ENCODE measurements around the gene ADAM33. TPM values are rescaled to one million over a fixed set of nuclear protein-coding genes. Genes with fewer than 3 reads are reported as not detected.

ADAM33 gene
- total RNA-seq, 2 experiments from 2014 or later: not detected

- ChIA-PET CTCF (no interaction called here), POLR2A (no interaction called here)
- no peaks in the 10 kb centered on the region for H3K36me3 Mint-ChIP-seq (ENCODE audit: low read depth)
- no peaks in the 10 kb centered on the region for H3K36me3 ChIP-seq (ENCODE audit: insufficient read depth, low read length)
- H3K9me3 Mint-ChIP-seq: no peaks in the 10 kb centered on the region
- H3K27ac Mint-ChIP-seq: no peak overlapping the region
- H3K4me3 Mint-ChIP-seq: no peak overlapping the region
- H3K9me3 ChIP-seq (ENCODE audit: control insufficient read depth in 1 of 2, insufficient read depth in 1 of 2, low read length in 2 of 2): peaks cover 0 to 21% of the 10 kb centered on the region in 2 experiments
- H3K4me1 Mint-ChIP-seq (ENCODE audit: low read depth): peaks cover 18% of the 10 kb centered on the region
- ATAC-seq (ENCODE audit: poor library complexity): no peak
- no peak overlapping the region for H3K4me3 ChIP-seq (ENCODE audit: low read length)
- intact Hi-C loops (cut with DNase I, micrococcal nuclease): no loop called here
- peaks cover 41% of the 10 kb centered on the region for H3K27me3 Mint-ChIP-seq
- no peak overlapping the region for H3K27ac ChIP-seq (ENCODE audit: low read depth in 1 of 2, low read length in 2 of 2)
- no peak for DNase-seq
- H3K4me1 ChIP-seq (ENCODE audit: insufficient read depth, low read length): peaks cover 24% of the 10 kb centered on the region
- TF ChIP-seq, protein P1, sequence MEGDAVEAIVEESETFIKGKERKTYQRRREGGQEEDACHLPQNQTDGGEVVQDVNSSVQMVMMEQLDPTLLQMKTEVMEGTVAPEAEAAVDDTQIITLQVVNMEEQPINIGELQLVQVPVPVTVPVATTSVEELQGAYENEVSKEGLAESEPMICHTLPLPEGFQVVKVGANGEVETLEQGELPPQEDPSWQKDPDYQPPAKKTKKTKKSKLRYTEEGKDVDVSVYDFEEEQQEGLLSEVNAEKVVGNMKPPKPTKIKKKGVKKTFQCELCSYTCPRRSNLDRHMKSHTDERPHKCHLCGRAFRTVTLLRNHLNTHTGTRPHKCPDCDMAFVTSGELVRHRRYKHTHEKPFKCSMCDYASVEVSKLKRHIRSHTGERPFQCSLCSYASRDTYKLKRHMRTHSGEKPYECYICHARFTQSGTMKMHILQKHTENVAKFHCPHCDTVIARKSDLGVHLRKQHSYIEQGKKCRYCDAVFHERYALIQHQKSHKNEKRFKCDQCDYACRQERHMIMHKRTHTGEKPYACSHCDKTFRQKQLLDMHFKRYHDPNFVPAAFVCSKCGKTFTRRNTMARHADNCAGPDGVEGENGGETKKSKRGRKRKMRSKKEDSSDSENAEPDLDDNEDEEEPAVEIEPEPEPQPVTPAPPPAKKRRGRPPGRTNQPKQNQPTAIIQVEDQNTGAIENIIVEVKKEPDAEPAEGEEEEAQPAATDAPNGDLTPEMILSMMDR (IDR thresholded peaks at IDR 0.05): no peak
- H3K27me3 ChIP-seq (ENCODE audit: control insufficient read depth in 1 of 2, insufficient read depth in 2 of 2, low read length in 2 of 2): peaks cover 34 to 41% of the 10 kb centered on the region in 2 experiments
Measured at GRCh38 chr20:3670511-3670910, 11.3 kb downstream of the ADAM33 start.

- DNase-seq (no peak), ATAC-seq (ENCODE audit: poor library complexity) (no peak)
- ChIA-PET POLR2A (no interaction called here), CTCF (no interaction called here)
- H3K4me3 ChIP-seq (ENCODE audit: low read length): no peak overlapping the region
- Mint-ChIP-seq H3K4me1 (ENCODE audit: low read depth) (peaks cover 21% of the 10 kb centered on the region), H3K27ac (no peak overlapping the region), H3K9me3 (no peaks in the 10 kb centered on the region), H3K36me3 (ENCODE audit: low read depth) (no peaks in the 10 kb centered on the region), H3K4me3 (no peak overlapping the region), H3K27me3 (peaks cover 35% of the 10 kb centered on the region)
- peaks cover 0 to 21% of the 10 kb centered on the region in 2 experiments for H3K9me3 ChIP-seq (ENCODE audit: control insufficient read depth in 1 of 2, insufficient read depth in 1 of 2, low read length in 2 of 2)
- TF ChIP-seq, protein P1 (IDR thresholded peaks at IDR 0.05): no peak
- H3K4me1 ChIP-seq (ENCODE audit: insufficient read depth, low read length): peaks cover 29% of the 10 kb centered on the region
- no peak overlapping the region for H3K27ac ChIP-seq (ENCODE audit: low read depth in 1 of 2, low read length in 2 of 2)
- intact Hi-C loops (cut with DNase I, micrococcal nuclease): no loop called here
- no peaks in the 10 kb centered on the region for H3K36me3 ChIP-seq (ENCODE audit: insufficient read depth, low read length)
- H3K27me3 ChIP-seq (ENCODE audit: control insufficient read depth in 1 of 2, insufficient read depth in 2 of 2, low read length in 2 of 2): peaks cover 27 to 34% of the 10 kb centered on the region in 2 experiments
Measured at GRCh38 chr20:3669710-3670367, 12.0 kb downstream of the ADAM33 start.

DNA sequence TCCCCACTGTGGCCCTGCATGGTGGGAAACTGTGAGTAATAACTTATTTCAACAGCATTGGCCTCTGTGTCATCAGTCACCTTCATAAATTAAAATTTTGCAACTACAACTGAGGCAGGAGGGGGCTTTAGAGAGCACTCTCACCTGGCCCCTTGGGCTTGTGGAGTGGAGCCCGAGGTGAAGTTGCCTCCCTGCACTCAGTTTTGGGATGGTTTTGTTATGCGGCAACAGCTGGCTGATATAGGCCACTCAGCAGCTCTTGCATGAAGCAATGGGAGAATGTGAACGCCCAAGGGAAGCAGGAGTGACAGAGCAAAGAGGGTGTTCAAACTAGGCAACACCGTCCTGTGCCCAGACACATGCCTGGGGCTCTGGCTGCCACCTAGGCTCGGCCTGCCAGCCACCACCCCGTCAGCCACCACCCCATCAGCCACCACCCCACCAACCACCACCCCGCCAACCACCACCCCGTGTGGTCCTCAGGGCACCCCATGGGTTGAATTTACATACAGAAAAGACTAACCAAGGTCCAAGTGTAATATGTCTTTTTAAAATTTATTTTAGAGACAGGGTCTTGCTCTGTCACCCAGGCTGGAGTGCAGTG lies 14.3 kb downstream of the ADAM33 start:
- Mint-ChIP-seq H3K27ac (no peak overlapping the region), H3K4me1 (ENCODE audit: low read depth) (peaks cover 21% of the 10 kb centered on the region), H3K4me3 (no peak overlapping the region), H3K9me3 (no peaks in the 10 kb centered on the region), H3K36me3 (ENCODE audit: low read depth) (no peaks in the 10 kb centered on the region), H3K27me3 (peaks cover 36% of the 10 kb centered on the region)
- ChIA-PET CTCF (no interaction called here), POLR2A (no interaction called here)
- intact Hi-C loops (cut with DNase I, micrococcal nuclease): no loop called here
- DNase-seq (no peak), ATAC-seq (ENCODE audit: poor library complexity) (no peak)
- Histone ChIP-seq H3K4me3 (ENCODE audit: low read length) (no peak overlapping the region), H3K36me3 (ENCODE audit: insufficient read depth, low read length) (no peaks in the 10 kb centered on the region), H3K27ac (ENCODE audit: low read depth in 1 of 2, low read length in 2 of 2) (no peak overlapping the region), H3K4me1 (ENCODE audit: insufficient read depth, low read length) (peaks cover 24% of the 10 kb centered on the region), H3K27me3 (ENCODE audit: control insufficient read depth in 1 of 2, insufficient read depth in 2 of 2, low read length in 2 of 2) (peaks cover 25 to 30% of the 10 kb centered on the region in 2 experiments), H3K9me3 (ENCODE audit: control insufficient read depth in 1 of 2, insufficient read depth in 1 of 2, low read length in 2 of 2) (peaks cover 0 to 13% of the 10 kb centered on the region in 2 experiments)
- TF ChIP-seq, protein P1 (IDR thresholded peaks at IDR 0.05): no peak
